GM10266 (cell line): ENCODE results near the gene NMRK2.

Experiments used
- DNase-seq: peaks from one replicate; pipeline ENCODE4 v3.0.0; 2012; ENCODE audit errors: extremely low spot score
- TF ChIP-seq, protein P1 (sequence below): IDR thresholded peaks from 2 replicates; pipeline ENCODE4 v1.5.1; 2012; ENCODE audit warnings: mild to moderate bottlenecking, low read depth; ENCODE audit not compliant: control insufficient read depth, insufficient read depth; ENCODE audit errors: missing control alignments

The NMRK2 gene

GRCh38 chr19:3970313-3970807 lies 37.5 kb downstream of the NMRK2 start:
- DNase-seq: no peak
- TF ChIP-seq, protein P1, sequence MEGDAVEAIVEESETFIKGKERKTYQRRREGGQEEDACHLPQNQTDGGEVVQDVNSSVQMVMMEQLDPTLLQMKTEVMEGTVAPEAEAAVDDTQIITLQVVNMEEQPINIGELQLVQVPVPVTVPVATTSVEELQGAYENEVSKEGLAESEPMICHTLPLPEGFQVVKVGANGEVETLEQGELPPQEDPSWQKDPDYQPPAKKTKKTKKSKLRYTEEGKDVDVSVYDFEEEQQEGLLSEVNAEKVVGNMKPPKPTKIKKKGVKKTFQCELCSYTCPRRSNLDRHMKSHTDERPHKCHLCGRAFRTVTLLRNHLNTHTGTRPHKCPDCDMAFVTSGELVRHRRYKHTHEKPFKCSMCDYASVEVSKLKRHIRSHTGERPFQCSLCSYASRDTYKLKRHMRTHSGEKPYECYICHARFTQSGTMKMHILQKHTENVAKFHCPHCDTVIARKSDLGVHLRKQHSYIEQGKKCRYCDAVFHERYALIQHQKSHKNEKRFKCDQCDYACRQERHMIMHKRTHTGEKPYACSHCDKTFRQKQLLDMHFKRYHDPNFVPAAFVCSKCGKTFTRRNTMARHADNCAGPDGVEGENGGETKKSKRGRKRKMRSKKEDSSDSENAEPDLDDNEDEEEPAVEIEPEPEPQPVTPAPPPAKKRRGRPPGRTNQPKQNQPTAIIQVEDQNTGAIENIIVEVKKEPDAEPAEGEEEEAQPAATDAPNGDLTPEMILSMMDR: no peak

DNA sequence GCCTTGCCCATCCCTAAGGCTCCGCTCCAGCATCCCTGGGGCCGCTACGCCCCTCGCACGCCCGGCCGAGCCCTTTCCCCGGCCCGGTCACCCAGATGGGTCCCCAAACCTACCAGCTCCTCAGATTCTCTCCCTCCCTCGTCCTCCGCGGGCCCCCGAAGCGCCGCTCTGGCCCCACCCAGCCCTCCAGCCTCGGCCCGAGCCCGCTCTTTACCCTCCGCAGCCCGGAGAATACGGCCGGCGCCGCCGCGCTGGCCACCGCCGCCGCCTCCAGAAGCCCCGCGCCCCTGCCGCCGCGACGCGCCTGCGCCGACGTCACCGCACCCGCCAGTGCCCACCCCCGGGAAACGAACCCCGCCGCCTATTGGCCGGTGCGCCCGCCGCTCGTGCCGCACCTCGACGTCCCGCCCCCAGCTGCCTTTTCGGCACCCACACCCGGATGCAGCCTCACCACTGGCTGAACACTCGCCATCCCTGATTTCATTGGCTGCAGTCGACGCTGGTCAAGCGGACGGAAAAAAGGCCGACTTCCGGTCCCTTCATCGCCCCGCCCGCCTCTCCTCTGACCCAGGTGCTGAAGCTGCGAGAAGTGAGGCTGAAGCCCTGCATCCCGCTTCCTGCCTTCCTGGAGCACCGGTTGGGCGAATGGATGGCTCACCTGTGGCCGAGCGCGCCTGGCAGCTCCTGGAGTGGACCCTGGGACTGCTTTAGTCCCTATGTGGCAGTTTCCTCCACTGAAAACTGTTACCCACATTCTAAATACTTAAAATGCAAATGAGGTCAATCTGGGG lies 38.1 kb downstream of the NMRK2 start, which contains the start of gene DAPK3:
DAPK3 (minus strand) TSS at position 292 of the 791 bp plus-strand sequence. CDS start 1,364 bp downstream, outside the sequence.
- TF ChIP-seq, protein P1: no peak

DNA sequence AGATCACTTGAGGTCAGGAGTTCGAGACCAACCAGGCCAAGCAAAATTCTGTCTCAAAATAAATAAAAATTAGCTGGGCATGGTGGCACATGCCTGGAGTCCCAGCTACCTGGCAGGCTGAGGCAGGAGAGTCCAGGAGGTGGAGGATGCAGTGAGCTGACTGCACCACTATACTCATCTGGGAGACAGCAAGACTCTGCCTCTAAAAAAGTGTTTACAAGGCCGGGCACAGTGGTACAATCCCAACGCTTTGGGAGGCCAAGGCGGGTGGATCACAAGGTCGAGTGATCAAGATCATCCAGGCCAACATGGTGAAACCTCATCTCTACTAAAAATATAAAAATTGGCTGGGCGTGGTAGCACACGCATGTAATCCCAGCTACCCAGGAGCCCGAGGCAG lies 42.3 kb downstream of the NMRK2 start:
- no peak for DNase-seq
- TF ChIP-seq, protein P1: no peak

More for the DNA sequence above, 38.1 kb downstream of the NMRK2 start, which contains the start of gene DAPK3:
- DNase-seq: peak; percentile 99

DNA sequence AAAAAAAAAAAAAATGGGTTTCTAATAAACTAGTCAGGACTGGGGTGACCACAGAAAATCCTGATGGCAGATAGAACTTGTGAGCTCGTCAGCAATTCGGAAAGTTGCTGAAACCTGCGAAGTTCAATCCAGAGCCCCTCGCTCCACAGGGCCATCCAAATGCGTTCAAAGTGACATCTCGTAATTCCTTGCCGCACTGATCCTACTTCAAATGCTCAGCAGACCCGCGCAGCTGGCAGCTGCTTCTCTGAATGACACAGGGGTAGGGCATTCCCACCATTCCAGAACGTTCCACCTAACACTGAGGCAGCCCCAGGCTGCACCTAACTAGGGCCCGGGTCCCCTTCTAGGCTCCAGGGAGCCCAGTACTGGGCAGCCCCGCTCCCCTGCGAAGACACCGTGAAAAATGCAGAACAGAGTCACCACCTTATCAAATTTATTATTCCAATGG lies 42.8 kb downstream of the NMRK2 start:
- TF ChIP-seq, protein P1: no peak
- no peak for DNase-seq

- no peak for DNase-seq
These were observed 43.8 kb downstream of the NMRK2 start for GRCh38 chr19:3976495-3977241.

DNA sequence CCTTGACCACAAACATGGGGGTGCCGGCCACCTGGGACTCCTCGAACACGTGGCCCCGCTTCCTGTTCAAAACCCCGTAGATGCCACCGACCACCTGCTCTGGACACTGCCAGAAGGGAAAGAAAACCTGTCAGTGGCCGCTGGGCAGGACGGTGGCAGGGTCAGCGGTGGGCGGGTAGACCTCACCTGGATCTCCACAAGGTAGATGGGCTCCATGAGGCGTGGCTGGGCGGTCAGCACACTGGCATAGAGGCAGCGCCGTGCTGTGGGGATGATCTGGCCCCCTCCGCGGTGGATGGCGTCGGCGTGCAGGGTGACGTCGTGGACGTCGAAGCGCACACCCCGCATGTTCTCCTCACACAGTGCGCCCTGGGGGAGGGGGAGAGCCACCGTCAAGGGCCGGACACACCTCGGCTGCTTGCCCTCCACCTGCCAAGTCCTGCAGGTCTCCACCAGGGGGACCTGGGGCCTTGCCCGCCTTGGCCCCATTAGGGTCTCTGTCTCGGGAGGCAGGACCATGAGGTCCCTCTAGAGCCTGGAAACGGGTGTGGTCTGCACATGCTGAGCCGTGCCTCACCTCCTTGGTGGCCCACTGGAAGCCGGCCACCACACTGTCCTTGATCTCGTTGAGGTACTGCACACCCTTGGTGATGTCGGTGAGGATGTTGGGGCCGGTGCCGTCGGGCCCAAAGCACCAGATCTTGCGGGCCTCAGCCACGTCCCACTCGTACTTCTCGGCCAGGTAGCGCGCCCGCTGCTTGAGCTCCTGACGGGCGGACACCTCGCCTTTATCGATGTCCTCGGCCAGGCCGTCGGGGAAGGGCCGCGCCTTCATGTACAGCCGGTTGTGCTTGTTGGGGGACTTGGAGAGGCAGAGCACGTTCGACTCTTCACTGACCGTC lies 44.6 kb downstream of the NMRK2 start:
- TF ChIP-seq, protein P1: no peak
- no peak for DNase-seq

More at GRCh38 chr19:3976495-3977241, 43.8 kb downstream of the NMRK2 start:
- TF ChIP-seq, protein P1: no peak
